DOHH2 (cell line): ENCODE data around the gene SFPQ.
A peak's percentile ranks its signal among the peaks of the same experiment; 100 is the strongest.

ENCODE experiments used
- H3F3A ChIP-seq: fragments of 200-600 bp; sonication (generic), shearing (Covaris generic); 2 replicates; pipeline ENCODE4 v1.6.0; 2016; ENCODE audit warnings: antibody characterized with exemption, mild to moderate bottlenecking; ENCODE audit not compliant: control insufficient read depth, insufficient read depth
- H3K27ac ChIP-seq: fragments of 200-600 bp; sonication (generic); 2 replicates; pipeline ENCODE4 v1.5.1; 2014; ENCODE audit warnings: low read depth, mild to moderate bottlenecking, low read length, moderate library complexity
- H3K27me3 ChIP-seq: fragments of 200-600 bp; sonication (generic); 2 replicates; pipeline ENCODE4 v1.6.1; 2014; ENCODE audit warnings: mild to moderate bottlenecking, low read length, mixed read lengths; ENCODE audit not compliant: control insufficient read depth
- H3K36me3 ChIP-seq: fragments of 200-600 bp; sonication (generic); 2 replicates; pipeline ENCODE4 v1.6.1; 2014; ENCODE audit warnings: mild to moderate bottlenecking, low read length, moderate library complexity, mixed read lengths; ENCODE audit not compliant: control insufficient read depth
- H3K4me1 ChIP-seq: fragments of 200-600 bp; sonication (generic); 2 replicates; pipeline ENCODE4 v1.6.1; 2014; ENCODE audit warnings: mild to moderate bottlenecking, low read length, mixed read lengths; ENCODE audit not compliant: control insufficient read depth
- H3K4me2 ChIP-seq: fragments of 200-600 bp; sonication (generic); 2 replicates; pipeline ENCODE4 v1.6.0; 2014; ENCODE audit warnings: mild to moderate bottlenecking, low read length, moderate library complexity
- H3K4me3 ChIP-seq: fragments of 200-600 bp; sonication (generic); 2 replicates; pipeline ENCODE4 v1.5.1; 2014; ENCODE audit warnings: mild to moderate bottlenecking, low read length, mixed read lengths
- H3K79me2 ChIP-seq: fragments of 200-600 bp; sonication (generic); 2 replicates; pipeline ENCODE4 v1.6.1; 2014; ENCODE audit warnings: mild to moderate bottlenecking, low read length, mixed read lengths; ENCODE audit not compliant: control insufficient read depth
- H3K9me2 ChIP-seq: fragments of 200-600 bp; sonication (generic); replicated peaks from 2 replicates; pipeline ENCODE4 v1.6.1; 2014; ENCODE audit warnings: mild to moderate bottlenecking, low read length, mixed read lengths; ENCODE audit not compliant: control insufficient read depth
- H3K9me3 ChIP-seq: fragments of 200-600 bp; sonication (generic); 2 replicates; pipeline ENCODE4 v1.6.1; 2014; ENCODE audit warnings: antibody characterized with exemption, low read length, mixed read lengths; ENCODE audit not compliant: control insufficient read depth, insufficient read depth
- H4K20me1 ChIP-seq: fragments of 200-600 bp; sonication (generic); 2 replicates; pipeline ENCODE4 v1.6.0; 2014; ENCODE audit warnings: low read depth, mild to moderate bottlenecking, antibody characterized with exemption, low read length, moderate library complexity; ENCODE audit not compliant: control insufficient read depth, insufficient read depth
- EZH2phosphoT487 ChIP-seq: fragments of 200-600 bp; sonication (generic); IDR thresholded peaks from 2 replicates; pipeline ENCODE4 v1.6.1; 2017; ENCODE audit warnings: borderline replicate concordance, mild to moderate bottlenecking, antibody characterized with exemption, low read length, moderate library complexity, mixed read lengths
- TF ChIP-seq, protein P1 (sequence below): fragments of 200-600 bp; sonication (generic); IDR thresholded peaks from one replicate; pipeline ENCODE4 v1.5.1; 2014; ENCODE audit warnings: antibody characterized with exemption, mild to moderate bottlenecking, low read depth, low read length; ENCODE audit not compliant: poor library complexity, severe bottlenecking

The SFPQ gene

DNA sequence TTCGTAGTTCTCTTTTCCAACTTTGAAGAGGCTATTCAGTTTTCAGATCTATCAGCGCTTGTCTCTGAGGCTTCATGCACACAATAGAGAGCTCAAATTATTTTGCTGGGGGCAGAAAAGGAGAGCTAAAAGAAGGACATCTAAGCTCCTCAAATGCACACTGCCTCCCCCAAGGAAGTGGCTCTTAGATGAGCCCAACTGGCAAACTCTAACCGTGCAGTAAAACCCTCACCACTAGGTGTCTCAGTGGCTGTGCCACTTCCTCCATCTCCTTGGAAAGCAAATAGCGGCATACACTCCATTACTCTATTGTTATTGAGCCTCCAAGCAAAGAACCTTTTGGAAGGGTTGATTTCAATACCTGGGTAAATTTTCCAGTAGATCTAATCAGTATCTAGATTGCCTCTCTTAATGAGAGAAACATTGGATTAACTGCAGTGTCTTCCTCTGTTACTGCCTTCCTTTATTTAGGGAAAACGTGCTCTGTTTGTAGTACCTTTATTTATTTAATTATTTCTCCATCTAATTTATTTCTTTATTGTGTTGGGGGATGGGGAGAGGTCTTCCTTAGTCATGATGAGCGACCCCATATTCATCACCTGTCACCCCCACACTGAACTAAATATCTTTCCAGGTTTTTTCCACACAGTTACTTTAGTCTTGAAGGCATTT, 9.2 kb upstream of the SFPQ start:
- H3K4me2 ChIP-seq: peak overlapping the region; percentile 54

DNA sequence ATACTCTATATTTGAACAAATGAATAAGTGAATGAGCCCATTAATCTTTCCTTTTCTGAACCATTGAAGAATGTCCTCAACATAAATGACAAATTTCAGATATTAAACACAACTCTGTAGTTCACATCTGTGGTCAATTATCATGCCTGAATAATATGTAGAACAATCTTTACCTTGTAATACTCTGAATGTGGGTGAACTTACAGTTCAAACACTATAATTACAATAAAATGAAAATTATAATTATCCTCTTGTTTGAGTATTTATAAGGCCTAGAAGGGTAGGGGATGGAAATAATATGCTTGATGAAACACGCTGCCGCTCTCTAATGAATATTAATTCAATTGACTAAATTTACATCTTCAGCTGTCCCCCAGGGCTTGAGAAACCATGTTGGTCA, 8.7 kb upstream of the SFPQ start:
- peaks cover 13% of the 10 kb centered on the region for H3K4me1 ChIP-seq
- no peak overlapping the region for H3K27ac ChIP-seq
- no peak for TF ChIP-seq EZH2phosphoT487
- TF ChIP-seq, protein P1, sequence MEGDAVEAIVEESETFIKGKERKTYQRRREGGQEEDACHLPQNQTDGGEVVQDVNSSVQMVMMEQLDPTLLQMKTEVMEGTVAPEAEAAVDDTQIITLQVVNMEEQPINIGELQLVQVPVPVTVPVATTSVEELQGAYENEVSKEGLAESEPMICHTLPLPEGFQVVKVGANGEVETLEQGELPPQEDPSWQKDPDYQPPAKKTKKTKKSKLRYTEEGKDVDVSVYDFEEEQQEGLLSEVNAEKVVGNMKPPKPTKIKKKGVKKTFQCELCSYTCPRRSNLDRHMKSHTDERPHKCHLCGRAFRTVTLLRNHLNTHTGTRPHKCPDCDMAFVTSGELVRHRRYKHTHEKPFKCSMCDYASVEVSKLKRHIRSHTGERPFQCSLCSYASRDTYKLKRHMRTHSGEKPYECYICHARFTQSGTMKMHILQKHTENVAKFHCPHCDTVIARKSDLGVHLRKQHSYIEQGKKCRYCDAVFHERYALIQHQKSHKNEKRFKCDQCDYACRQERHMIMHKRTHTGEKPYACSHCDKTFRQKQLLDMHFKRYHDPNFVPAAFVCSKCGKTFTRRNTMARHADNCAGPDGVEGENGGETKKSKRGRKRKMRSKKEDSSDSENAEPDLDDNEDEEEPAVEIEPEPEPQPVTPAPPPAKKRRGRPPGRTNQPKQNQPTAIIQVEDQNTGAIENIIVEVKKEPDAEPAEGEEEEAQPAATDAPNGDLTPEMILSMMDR: no peak
- no peaks in the 10 kb centered on the region for H3K9me3 ChIP-seq
- H3K36me3 ChIP-seq: no peaks in the 10 kb centered on the region
- no peaks in the 10 kb centered on the region for H4K20me1 ChIP-seq
- H3F3A ChIP-seq: no peaks in the 10 kb centered on the region
- H3K4me3 ChIP-seq: peak overlapping the region; percentile 18; the same call in 1 of the 2 replicates
- H3K4me2 ChIP-seq: peak overlapping the region; percentile 54
- no peaks in the 10 kb centered on the region; the same call in 1 of the 2 replicates for H3K27me3 ChIP-seq
- no peaks in the 10 kb centered on the region for H3K9me2 ChIP-seq
- no peaks in the 10 kb centered on the region for H3K79me2 ChIP-seq

More for the DNA sequence above, 9.2 kb upstream of the SFPQ start:
- H3K9me3 ChIP-seq: no peaks in the 10 kb centered on the region
- H3K27me3 ChIP-seq: no peaks in the 10 kb centered on the region; the same call in 1 of the 2 replicates
- no peak overlapping the region for H3K27ac ChIP-seq
- peaks cover 13% of the 10 kb centered on the region for H3K4me1 ChIP-seq
- no peaks in the 10 kb centered on the region for H4K20me1 ChIP-seq
- no peaks in the 10 kb centered on the region for H3K9me2 ChIP-seq
- H3K4me3 ChIP-seq: peak overlapping the region; percentile 18; the same call in 1 of the 2 replicates
- no peaks in the 10 kb centered on the region for H3K36me3 ChIP-seq
- H3K79me2 ChIP-seq: no peaks in the 10 kb centered on the region
- H3F3A ChIP-seq: no peaks in the 10 kb centered on the region
- TF ChIP-seq, protein P1: peak; percentile 92
- no peak for TF ChIP-seq EZH2phosphoT487

DNA sequence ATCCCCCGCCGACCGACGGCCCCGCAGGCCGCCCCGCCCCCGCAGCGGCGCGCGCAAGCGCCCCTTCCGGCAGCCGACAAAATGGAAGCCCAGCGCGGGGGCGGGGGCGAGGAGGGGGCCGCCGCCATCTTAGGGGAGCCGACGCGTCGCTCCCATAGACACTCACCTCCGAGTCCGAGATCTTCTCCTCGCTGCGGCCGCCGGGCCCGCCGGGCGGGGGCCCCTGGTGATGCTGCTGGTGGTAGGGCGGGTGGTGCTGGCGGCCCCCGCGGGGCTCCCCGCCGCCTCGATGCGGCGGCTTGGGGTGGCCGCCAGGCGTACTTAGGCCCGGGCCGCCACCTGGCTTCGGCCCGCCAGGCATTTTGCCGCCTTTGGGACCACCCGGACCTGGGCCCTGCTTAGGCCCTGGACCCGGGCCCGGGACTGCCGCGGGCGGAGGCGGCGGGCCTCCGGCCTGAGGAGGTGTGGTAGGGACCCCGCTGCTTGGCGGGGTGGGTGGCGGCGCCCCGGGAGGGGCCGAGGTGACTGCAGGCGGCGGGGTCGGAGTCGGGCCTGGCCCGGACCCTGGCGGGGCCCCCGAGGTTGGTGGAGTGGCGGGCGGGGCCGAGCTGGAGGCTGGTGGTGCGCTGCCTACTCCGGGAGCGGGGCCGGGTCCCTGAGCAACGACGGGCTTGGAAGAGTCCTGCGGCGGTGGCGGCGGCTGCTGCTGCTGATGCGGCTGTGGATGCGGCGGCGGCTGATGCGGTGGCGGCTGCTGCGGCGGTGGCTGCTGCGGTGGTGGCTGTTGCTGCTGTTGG, 691 bp downstream of the SFPQ start:
- Histone ChIP-seq H3K36me3 (peaks cover 56% of the 10 kb centered on the region), H3F3A (peaks cover 30% of the 10 kb centered on the region), H3K27ac (peak overlapping the region; percentile 75), H3K4me2 (peak overlapping the region; percentile 94), H3K79me2 (peaks cover 63% of the 10 kb centered on the region), H3K4me1 (peaks cover 38% of the 10 kb centered on the region), H3K9me2 (no peaks in the 10 kb centered on the region), H3K4me3 (peak overlapping the region; percentile 93), H3K27me3 (no peaks in the 10 kb centered on the region), H4K20me1 (peaks cover 44% of the 10 kb centered on the region), H3K9me3 (no peaks in the 10 kb centered on the region)
- TF ChIP-seq EZH2phosphoT487: no peak
- TF ChIP-seq, protein P1: no peak
